ENCODE measurements around the gene C22orf15.
A peak's percentile ranks its signal among the peaks of the same experiment; 100 is the strongest.

The C22orf15 gene

DNA sequence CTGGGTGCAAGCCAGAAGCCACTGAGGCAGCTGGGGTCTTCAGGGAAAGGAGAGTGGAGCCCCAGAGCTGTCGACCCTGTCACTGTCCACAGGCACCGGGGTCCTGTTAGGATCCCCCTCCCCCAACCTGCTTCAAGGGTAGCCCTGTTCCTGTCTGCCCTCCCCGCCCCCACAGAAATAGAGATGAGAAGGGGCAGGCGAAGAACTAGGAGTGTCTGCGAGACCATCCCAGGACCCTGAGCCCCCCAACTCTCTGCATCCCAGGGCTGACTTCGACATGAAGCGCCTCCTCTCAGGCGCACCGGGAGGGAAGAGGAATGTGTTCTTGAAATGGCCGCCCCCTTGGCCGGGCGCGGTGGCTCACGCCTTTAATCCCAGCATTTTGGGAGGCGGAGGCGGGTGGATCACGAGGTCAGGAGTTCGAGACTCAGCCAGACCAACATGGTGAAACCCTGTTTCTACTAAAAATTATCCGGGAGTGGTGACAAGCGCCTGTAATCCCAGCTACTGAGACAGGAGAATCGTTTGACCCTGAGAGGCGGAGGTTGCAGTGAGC, 11.3 kb upstream of the C22orf15 start:
- no peak for DNase-seq

GRCh38 chr22:23752090-23752691, 10.6 kb upstream of the C22orf15 start:
- DNase-seq: no peak

GRCh38 chr22:23752750-23753149, 10.0 kb upstream of the C22orf15 start:
- no peak for DNase-seq

DNA sequence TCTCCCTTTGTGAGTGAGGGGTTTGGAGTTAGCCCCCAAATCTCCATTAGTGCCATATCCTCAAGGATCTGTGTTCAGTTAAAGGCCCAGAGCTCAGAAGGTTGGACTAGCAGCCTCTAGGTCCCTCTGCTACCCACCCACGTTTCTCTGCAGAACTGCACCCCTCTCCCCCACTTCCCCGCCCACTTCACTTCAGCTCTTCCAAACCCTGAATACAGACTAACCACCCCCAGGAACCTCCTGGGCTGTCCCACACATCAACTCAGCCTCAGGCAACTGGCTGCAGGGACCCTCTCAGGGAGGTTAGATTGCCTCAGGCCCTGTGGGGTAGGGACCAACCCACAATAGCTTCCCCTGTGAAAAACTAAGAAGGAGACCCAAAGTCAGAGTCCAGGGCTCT, 9.4 kb upstream of the C22orf15 start:
- no peak for DNase-seq

GRCh38 chr22:23754220-23754919, 8.4 kb upstream of the C22orf15 start, which contains the start of gene VPREB3:
TSS of gene VPREB3 (minus strand) at chr22:23754425. CDS start at chr22:23754363, 62 bp downstream.
- DNase-seq: no peak

DNA sequence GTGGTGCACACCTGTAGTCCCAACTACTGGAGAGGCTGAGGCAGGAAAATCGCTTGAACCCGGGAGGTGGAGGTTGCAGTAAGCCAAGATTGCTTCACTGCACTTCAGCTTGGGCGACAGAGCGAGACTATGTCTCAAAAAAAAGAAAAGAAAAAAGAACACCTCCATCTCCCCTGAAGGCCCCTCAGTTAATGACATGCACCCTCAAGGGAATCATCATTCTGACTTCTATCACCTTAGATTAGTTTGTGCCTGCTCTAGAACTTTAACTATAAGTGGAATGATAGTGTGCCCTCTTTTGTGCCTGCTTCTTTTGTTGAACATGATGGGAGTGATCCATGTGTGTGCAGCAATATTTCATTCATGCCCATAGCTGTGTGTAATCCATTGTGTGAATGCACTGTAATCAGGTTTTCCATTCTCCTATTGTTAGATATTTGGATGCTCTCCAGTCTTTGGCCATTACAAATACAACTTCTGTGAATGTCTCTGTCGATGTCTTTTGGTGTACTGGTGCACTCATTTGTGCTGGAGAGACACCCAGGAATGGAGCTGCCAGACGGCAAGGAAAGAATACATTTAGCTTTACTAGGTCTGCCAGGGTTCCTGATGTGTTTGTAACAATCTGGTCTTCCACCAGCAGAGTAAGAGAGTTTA, 7.7 kb upstream of the C22orf15 start:
- no peak for DNase-seq

- DNase-seq: no peak
Measured at GRCh38 chr22:23755711-23756110, 7.1 kb upstream of the C22orf15 start.

GRCh38 chr22:23756891-23757290, 5.9 kb upstream of the C22orf15 start:
- DNase-seq: no peak

- no peak for DNase-seq
Measured at GRCh38 chr22:23759566-23759965, 3.2 kb upstream of the C22orf15 start.

DNA sequence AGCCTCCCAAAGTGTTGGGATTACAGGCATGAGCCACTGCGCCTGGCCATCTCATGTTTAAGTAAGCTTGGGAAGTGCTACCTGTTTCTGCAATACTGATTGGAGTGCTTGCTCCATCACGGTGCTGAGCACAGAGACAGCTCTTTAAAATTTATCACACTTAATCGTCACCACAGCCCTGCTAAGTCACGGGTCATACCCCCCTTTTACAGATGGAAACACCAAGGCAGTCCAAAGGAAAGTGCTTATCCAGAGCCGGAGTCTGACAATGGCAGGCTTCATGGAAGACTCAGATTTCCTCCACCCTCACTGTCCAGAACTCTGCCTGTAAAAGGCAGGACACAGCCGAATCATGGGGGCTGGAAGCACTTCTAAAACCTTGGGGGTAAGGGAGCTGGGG, 2.7 kb upstream of the C22orf15 start:
- no peak for DNase-seq

DNA sequence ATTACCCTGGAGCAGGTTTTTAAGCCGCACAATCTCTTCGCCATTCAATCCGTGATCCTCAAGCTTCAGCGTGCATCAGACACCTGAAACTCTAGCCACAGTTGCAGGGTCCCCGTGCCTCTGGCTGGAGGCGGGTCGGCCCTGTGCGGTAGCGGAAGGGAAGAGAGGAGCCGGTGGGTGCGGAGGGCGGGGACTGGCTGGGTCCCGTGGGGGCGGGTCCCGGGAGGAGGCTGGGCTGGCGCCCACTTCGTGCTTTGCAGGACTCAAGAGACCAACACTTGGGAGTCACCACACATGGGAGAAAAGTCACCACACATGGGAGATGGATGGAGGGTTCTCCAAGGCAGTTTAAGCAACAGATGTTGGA, 772 bp downstream of the C22orf15 start:
- no peak for DNase-seq

DNA sequence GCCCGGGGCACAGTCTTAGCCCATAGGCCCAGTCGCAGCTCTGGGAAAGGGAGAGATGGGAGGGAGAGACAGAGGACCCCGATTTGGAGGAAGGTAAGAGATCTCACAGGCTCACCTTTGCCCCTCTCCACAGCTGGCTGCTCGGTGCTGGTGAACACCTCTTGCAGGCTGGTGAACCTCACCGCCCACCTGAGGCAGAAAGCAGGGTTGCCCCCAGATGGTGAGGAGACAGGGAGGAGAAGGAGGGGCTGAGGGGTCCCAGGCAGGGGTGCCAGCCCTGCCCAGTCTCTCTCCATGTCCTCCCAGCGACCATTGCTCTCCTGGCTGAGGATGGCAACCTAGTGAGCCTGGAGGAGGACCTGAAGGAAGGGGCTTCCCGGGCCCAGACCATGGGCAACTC, 1.2 kb downstream of the C22orf15 start:
- DNase-seq: no peak

GRCh38 chr22:23764899-23765881, 2.4 kb downstream of the C22orf15 start:
- no peak for DNase-seq

GRCh38 chr22:23767303-23767672, 4.5 kb downstream of the C22orf15 start:
- no peak for DNase-seq

DNA sequence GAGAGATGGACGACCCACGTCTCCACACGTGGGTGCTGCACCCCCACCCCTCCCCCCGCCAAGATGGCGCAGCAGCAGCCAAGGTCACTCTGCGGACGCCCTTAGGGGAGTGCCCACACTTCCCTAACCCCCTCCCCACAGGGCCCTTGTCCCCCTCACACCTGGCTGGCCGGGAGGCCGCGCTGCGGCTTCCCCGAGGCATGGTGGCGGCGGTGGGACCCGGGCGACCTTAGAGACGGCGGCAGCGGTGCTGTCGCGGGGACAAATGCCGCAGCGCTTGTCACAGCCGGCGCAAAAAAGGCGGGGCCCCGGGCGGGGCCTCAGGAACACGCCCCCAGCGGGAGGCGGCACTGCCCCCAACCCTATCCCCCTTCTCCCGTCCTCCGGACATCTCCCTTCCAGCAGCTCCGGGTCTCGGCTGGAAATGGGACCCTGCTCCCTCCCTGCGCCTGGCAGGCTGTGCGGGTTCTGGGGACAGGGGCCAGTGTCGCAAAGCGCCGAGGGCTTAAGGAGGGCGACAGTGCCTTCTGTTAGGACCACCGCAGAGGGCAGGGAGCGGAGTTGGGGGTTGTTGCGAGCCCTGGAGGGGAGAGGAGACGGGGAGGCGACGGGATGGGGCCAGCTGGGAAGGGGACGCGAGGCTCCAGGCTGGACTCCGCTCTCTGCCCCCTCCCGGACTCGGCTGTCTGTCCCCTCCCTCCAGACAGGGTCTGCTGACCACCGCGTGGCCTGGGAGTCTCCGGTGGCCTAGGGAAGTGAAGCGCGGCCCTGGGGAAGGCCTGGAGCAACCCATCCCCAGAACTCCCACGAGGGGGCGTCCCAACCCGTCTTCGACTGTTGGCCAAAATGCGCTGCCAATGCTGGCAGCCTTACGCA, 5.1 kb downstream of the C22orf15 start, which contains the start of gene CHCHD10:
CHCHD10 (minus strand) TSS at position 300 of the 876 bp plus-strand sequence; CDS start at position 202, 98 bp downstream.
- peak; percentile 86 for DNase-seq

- no peak for DNase-seq
Measured at GRCh38 chr22:23769321-23769965, 6.7 kb downstream of the C22orf15 start.

DNA sequence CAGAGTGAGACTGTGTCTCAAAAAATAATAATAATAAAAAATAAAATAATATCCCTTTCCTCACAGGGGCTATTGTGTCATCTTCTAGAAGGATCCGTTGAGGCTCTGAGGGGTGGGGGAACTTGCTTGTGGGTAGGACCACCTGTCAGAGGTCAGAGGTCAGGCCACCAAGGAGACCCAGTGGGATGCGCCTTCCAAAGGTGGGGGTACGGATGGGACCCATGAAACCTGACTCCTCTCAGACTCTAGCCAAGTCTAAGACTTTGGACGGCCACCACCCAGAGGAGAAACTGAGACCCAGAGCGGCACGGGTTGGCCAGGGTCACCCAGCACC, 9.5 kb downstream of the C22orf15 start:
- DNase-seq: no peak

GRCh38 chr22:23772649-23773473, 10.1 kb downstream of the C22orf15 start, which contains the start of gene MMP11:
TSS of gene MMP11 (plus strand) at chr22:23772849. CDS start at chr22:23772871, 22 bp downstream.
- peak; percentile 62 for DNase-seq

GRCh38 chr22:23773483-23774113, 10.8 kb downstream of the C22orf15 start:
- no peak for DNase-seq
